ENCODE results near the gene SNX18. TPM values are rescaled to one million over a fixed set of nuclear protein-coding genes. Genes with fewer than 3 reads are reported as not detected.

The SNX18 gene
- total and polyA plus RNA-seq, 2 of the 8 experiments (the other 6 are each of a cell fraction or from before 2014, with no cell fraction given): 5.8 to 17.7 TPM

- Histone ChIP-seq H2BK120ac (replicated peaks; ENCODE audit: low read depth, low read length) (no peak overlapping the region), H3K4ac (replicated peaks; ENCODE audit: insufficient read length, low read depth, low read length) (no peak overlapping the region), H3K36me3 (ENCODE audit: control insufficient read depth in 2 of 4, insufficient read depth in 4 of 4, low read length in 3 of 4) (no peaks in the 10 kb centered on the region), H3K56ac (replicated peaks; ENCODE audit: insufficient read length, low read depth, low read length) (no peak overlapping the region), H3K27me3 (replicated peaks in 1 of 4; ENCODE audit: control insufficient read depth in 3 of 4, extremely low read depth in 1 of 4, insufficient read depth in 3 of 4, low read length in 3 of 4) (no peaks in the 10 kb centered on the region), H2BK12ac (ENCODE audit: low read depth, low read length) (no peak overlapping the region), H2BK15ac (ENCODE audit: low read length) (no peak overlapping the region), H4K91ac (replicated peaks; ENCODE audit: insufficient read length, low read length) (no peak overlapping the region), H2AK5ac (ENCODE audit: low read depth, low read length) (no peak overlapping the region), H3K79me2 (ENCODE audit: control insufficient read depth in 1 of 2, insufficient read depth in 2 of 2, low read length in 2 of 2) (no peaks in the 10 kb centered on the region), H3K79me1 (ENCODE audit: low read depth, low read length) (no peaks in the 10 kb centered on the region), H3K18ac (ENCODE audit: extremely low read depth, low read length) (no peak overlapping the region), H3K4me3 (ENCODE audit: extremely low read depth in 1 of 4, insufficient read depth in 2 of 4, low read depth in 3 of 4, low read length in 4 of 4) (no peak overlapping the region), H3K23ac (ENCODE audit: insufficient read length) (no peak overlapping the region), H2BK20ac (ENCODE audit: low read length) (no peak overlapping the region), H3K9ac (replicated peaks in 1 of 4; ENCODE audit: extremely low read depth in 1 of 4, low read depth in 3 of 4, low read length in 3 of 4) (no peak overlapping the region), H2AFZ (ENCODE audit: low read length) (no peak overlapping the region), H3K4me1 (replicated peaks in 1 of 4; ENCODE audit: control insufficient read depth in 3 of 4, insufficient read depth in 4 of 4, low read length in 3 of 4) (no peaks in the 10 kb centered on the region; a peak in 1 of 7 replicates), H2BK5ac (ENCODE audit: low read depth, low read length) (no peak overlapping the region), H3K9me3 (ENCODE audit: insufficient read depth in 2 of 2, low read depth in 1 of 2, low read length in 1 of 2) (no peaks in the 10 kb centered on the region), H4K5ac (ENCODE audit: insufficient read length, low read depth, low read length) (no peak overlapping the region), H3K27ac (ENCODE audit: low read depth, low read length) (no peak overlapping the region), H3K23me2 (ENCODE audit: low read depth, low read length) (no peaks in the 10 kb centered on the region), H3K14ac (ENCODE audit: insufficient read length) (no peak overlapping the region), H4K20me1 (replicated peaks in 1 of 2; ENCODE audit: control insufficient read depth in 1 of 2, insufficient read depth in 2 of 2, low read length in 2 of 2) (no peaks in the 10 kb centered on the region), H3K4me2 (ENCODE audit: insufficient read depth in 1 of 2, low read depth in 2 of 2, low read length in 2 of 2) (no peak overlapping the region), H4K8ac (ENCODE audit: extremely low read depth, insufficient read depth, low read length) (no peak overlapping the region)
- TF ChIP-seq CBX8 (IDR thresholded peaks at IDR 0.05; ENCODE audit: borderline replicate concordance, low read depth, low read length) (no peak), SRF (IDR thresholded peaks at IDR 0.05; ENCODE audit: low read depth, low read length) (no peak), TAF1 (IDR thresholded peaks at IDR 0.05; ENCODE audit: low read depth, low read length) (no peak), E2F6 (IDR thresholded peaks at IDR 0.05) (no peak), SUZ12 (IDR thresholded peaks at IDR 0.05; ENCODE audit: low read length) (no peak), SP1 (IDR thresholded peaks at IDR 0.05; ENCODE audit: low read depth, low read length) (no peak), SIRT6 (IDR thresholded peaks at IDR 0.05; ENCODE audit: low read length) (no peak)
- WGBS, 2 experiments (ENCODE audit: extremely low coverage in 1 of 2, insufficient coverage in 1 of 2, insufficient read length in 1 of 2, insufficient replicate concordance in 2 of 2, low coverage in 1 of 2, low lambda C conversion rate in 2 of 2, missing lambda C conversion rate in 1 of 2): 89% methylated on average over 8 of the region's 8 CpGs; no CpG with 5 or more reads in 1 of the 2 experiments
- FAIRE-seq (no peak), DNase-seq (ENCODE audit: low read depth in 1 of 2, low spot score in 2 of 2) (no peak)
- ChIA-PET CTCF (ENCODE audit: partially characterized antibody) (no interaction called here), POLR2A (ENCODE audit: partially characterized antibody) (no interaction called here)
Measured at GRCh38 chr5:54551292-54551691, 33.7 kb downstream of the SNX18 start.

All from H1 (cell line).